NCI-H2196 (cell line): Measurements from ENCODE around the gene ZNF397.

ENCODE experiments used
- DNase-seq: peaks from one replicate; lab custom pipeline; 2025; ENCODE audit not compliant: unreplicated experiment; lab: John Stamatoyannopoulos, UW

ZNF397 gene

DNA sequence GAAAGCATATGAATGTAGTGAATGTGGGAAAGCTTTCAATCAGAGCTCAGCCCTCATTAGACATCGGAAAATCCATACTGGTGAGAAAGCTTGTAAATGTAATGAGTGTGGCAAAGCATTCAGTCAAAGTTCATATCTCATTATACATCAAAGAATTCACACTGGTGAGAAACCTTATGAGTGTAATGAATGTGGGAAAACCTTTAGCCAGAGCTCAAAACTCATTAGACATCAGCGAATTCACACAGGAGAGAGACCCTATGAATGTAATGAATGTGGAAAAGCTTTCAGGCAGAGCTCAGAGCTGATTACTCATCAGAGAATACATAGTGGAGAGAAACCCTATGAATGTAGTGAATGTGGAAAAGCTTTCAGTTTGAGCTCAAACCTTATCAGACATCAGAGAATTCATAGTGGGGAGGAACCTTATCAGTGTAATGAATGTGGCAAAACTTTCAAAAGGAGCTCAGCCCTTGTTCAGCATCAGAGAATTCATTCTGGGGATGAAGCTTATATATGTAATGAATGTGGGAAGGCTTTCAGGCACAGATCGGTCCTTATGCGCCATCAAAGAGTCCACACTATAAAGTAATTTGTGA, 5.0 kb downstream of the ZNF397 start:
- DNase-seq: no peak

DNA sequence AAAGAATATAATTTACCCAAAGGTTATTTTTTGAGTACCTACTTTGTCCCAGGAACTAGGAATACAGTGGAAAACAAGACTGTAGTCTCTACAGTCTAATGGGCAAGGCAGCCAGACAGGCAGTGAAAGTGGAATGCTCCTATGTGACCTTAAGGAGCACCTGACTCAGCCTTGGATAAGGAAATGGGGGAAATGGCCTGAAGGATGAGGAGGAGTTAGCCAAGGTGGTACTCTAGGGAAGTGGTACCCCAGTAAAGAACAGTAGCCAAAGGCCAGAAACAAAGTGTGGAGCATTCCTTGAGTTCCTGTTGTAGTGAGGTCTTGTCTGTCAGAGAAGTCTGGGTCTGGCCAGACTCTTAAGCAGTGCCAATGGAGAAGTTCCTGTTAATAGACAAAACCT, 6.0 kb downstream of the ZNF397 start:
- DNase-seq: no peak

DNA sequence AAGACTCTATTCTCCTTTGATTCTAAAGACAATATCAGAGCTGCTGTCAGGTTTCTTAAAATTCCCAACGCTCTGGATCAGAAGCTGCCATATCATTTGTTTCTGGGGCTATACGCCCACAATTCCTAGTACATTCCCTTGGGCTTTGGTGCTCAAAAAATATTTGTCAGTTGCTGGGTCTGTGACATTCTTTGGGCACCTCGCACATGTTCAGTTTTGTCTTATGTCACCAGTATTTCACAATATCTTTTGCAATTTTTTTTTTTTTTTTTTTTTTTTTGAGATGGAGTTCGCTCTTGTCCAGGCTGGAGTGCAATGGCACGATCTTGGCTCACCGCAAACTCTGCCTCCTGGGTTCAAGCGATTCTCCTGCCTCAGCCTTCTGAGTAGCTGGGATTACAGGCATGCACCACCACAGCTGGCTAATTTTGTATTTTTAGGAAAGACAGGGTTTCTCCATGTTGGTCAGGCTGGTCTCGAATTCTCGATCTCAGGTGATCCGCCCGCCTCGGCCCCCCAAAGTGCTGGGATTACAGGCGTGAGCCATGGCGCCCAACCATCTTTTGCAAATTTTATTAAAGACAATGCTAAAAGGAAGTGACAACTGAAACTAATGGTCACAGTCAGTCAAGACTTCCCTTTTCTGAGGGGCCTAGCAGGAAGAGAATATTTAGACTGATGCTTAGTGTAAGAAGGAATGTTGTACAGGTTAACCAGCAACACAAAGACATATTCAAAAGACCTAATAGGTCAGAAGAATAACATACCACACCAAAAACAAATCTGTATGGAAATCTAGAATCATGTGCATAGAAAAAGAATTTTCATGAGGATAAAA, 6.8 kb downstream of the ZNF397 start:
- DNase-seq: no peak

DNA sequence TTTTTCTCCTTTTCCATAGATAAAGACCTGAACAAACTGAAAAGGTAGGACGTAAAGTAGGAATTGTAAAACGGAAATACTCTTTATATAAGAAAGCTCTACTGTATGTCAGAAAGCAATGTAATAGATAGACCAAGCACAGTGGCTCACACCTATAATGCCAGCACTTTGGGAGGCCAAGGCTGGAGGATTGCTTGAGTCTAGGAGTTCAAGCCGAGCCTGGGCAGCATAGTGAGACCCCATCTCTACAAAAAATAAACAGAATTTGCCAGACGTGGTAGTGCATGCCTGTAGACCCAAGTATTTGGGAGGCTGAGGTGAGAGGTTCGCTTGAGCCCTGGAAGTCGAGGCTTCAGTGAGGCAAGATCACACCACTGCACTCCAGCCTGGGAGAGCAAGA, 7.6 kb downstream of the ZNF397 start:
- DNase-seq: no peak

DNA sequence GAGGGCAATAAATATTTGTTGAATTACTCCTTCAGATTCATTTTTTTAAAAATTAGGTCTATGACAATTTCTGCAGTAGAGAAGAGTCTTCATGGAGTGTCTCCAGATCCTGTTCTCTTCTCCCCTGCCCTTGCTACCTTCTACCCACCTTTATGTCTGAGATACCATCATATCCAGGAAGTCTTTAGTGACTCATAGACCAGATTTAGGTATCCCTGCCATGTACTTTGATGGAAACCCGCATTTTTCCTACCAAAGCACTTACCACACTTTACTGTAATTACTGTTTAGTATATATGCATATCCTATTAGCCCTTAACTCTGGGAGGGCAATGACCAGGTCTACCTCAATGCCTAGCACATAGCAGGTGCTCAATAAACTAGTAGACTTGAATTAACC, 11.6 kb downstream of the ZNF397 start:
- no peak for DNase-seq

DNA sequence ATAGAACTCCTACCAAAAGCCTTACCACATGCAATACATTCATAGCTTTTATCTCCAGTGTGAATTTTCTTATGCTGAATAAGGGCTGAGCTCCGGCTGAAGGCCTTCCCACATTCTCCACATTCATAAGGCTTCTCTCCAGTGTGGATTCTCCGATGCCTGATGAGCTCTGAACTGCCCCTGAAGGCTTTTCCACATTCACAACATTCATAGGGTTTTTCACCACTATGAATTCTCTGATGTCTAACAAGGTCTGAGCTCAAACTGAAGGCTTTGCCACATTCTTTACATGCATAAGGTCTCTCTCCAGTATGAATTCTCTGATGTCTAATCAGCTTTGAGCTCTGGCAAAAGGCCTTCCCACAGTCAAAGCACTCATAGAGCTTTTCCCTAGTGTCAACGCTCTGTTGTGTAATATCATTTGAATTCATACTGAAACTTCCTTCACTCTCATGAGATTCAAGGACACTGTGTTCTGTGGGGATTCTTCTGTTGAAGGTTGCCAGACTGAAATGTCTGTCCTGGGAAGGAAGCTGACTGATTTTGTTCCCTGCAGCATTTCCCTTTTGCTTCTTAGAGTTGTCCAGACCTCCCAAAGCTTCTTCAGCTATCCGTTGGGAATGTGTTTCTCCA, 12.9 kb downstream of the ZNF397 start:
- DNase-seq: no peak

DNA sequence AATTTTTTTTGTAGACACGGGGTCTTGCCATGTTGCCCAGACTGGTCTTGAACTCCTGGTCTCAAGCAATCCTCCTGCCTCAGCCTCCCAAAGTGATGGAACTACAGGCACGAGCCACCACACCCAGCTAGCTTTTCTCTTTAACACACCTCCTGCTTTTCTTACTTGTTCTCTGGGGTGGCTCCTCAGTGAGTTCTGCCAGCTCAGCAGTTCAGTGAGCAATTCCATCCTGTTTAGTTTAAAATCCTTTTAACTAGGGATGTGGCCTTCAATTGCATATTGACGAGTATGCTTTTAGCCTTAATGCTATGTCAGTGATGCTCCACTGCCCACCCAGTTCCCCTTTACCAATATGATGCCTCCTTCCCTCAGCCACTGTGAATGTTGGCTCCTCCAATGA, 16.1 kb downstream of the ZNF397 start:
- DNase-seq: no peak

DNA sequence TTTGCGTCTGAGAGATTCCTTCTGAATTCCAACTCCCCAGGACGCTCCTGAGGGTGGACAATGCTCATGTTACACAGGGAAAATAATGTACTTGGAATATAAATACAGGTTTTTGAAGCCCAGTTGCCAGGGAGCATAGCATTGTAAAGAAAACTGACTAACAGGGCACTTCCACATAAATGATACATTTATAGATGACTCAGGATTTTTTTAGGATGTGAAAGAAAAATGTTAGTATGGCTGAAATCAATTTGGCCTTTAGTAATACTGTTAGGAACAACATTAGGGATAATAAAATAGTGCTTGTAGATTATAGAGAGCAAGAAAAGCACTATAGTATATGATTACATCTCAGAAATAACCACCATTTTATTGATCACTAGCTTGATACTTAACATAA, 23.6 kb downstream of the ZNF397 start:
- no peak for DNase-seq

DNA sequence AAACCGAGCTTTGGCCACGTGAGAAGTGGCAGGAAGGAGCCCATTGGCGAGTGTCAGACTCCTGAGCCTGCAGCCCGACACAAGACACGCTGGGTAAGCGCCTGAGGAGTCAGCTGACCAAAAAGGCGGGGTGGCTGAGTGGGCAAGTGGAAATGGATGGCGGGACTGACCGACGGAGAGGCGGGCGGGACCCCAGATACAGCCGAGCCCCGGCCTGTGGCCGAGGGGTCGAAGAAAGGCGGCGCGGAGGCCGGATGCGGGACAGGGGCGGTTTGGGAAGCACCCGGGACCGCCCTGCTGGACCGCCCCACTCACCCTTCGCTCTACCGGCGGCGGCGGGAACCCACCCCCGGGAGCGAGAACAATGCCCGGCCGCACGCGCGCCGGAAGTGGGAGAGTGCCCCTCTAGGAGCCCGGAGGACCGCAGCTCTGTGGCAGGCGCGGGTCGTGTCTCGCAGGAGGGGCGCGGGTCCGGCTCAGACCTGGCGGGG, 26.4 kb downstream of the ZNF397 start:
- no peak for DNase-seq

DNA sequence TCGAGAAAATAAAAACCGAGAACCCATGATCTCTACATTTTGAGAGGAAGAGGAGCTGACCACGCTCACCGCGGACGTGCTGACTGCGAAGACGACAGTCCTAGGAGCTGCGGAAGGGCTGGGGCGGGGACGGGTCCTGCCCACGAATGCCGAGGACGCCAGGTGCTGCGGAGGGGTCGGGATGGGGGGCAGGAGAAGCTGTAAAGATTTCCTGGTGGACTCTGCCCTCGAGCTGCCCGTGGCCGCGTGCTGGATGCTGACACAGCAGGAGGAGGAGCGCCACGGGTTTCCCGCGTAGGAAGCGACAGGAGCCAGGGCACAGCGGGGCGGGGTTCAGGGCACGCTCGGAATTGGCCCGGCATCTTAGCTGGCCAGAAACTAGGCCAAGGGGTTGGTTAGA, 27.0 kb downstream of the ZNF397 start:
- no peak for DNase-seq

DNA sequence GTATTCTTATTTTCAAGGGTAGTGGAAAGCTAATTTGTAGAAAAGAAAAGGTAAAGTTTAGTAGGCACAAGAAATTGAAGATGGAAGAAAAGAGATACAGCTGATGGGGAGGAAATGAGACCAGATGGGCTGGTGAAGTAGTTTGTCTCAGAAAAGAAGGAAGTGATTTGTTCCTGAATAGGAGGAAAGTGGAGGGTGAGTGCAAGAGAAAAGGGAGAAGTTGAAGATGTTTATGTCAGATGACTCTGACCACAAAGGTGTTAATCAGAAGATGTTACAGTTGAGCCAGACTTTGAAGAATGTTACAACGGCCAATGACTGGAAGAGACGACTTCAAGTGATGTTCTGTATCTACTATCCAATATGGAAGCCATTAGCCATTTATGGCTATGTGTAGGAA, 28.0 kb downstream of the ZNF397 start:
- no peak for DNase-seq

DNA sequence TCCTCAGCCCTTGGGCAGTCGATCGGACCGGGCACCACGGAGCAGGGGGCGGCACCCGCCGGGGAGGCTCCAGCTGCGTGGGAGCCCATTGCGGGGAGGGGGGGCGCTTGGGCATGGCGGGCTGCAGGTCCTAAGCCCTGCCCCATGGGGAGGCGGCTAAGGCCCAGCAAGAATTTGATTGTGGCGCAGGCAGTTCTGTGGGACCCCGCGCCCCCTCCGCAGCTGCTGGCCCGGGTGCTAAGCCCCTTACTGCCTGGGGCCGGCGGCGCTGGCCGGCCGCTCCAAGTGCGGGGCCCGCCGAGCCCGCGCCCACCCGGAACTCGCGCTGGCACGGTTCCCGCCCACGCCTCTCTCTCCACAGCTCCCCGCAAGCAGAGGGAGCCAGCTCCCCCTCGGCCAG, 30.8 kb downstream of the ZNF397 start:
- no peak for DNase-seq

DNA sequence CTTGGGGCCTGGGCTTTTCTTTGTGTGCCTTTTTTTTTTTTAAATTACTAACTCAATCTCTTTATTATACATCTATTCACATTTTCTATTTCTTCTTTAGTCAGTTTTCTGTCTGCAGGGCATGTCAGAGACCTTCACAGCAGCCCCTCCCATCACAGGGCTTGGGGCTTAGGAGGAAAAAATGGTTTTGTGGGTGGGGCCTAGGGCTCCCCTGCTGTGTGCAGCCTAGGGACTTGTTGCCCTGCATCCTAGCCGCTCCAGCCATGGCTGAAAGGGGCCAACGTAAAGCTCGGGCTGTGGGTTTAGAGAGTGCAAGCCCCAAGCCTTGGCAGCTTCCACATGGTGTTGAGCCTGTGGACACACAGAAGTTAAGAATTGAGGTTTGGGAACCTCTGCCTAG, 35.4 kb downstream of the ZNF397 start:
- DNase-seq: no peak

DNA sequence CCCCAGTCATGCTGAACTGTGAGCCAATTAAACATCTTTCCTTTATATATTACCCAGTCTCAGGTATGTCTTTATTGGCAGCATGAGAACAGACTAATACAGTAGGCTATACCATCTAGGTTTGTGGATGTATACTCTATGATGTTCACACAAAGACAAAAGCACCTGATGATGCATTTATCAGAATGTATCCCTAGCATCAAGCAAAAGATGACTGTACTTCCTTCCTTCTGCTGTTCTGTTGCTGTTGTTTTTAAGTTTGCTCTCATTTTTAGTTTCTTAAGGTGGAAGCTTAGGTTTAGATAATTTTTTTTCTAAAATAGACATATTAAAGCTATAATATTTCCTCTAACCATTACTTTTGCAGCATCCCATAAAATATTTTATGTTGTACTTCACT, 36.8 kb downstream of the ZNF397 start:
- DNase-seq: no peak

DNA sequence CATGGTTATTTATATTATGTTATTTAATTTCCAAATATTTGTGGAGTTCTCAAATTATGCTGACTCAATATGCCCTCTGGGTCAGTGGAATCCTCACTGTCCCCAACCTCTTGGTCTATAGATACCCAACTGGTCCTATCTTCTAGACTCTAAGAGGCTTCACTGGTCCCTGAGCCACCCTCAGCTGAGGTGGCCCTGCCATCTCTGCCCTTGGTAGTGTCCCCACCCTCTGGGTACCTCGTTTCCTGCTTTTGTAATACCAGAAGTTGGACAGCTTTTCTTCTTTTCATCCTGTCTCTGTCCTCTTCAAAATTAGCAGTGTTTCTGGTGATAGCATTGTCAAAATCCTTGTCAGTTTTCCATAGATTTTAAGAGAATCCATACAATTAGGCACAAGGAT, 37.3 kb downstream of the ZNF397 start:
- DNase-seq: no peak

DNA sequence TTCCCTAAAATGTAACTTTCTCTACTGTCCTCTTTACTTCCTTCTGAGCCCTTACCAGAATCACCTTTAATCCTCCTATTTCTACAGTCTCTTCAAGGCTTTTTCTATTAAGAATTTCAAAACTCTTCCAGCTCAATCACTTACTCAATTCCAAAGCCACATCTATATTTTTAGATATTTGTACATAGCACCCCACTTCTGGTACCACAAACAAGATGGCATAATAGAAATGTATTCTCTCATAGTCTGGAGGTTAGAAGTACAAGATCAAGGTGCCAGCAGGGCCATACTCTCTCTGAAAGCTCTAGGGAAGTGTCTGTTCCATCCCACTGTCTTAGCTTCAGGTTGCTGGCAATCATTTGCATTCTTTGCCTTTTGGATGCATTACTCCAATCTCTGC, 38.1 kb downstream of the ZNF397 start:
- no peak for DNase-seq

DNA sequence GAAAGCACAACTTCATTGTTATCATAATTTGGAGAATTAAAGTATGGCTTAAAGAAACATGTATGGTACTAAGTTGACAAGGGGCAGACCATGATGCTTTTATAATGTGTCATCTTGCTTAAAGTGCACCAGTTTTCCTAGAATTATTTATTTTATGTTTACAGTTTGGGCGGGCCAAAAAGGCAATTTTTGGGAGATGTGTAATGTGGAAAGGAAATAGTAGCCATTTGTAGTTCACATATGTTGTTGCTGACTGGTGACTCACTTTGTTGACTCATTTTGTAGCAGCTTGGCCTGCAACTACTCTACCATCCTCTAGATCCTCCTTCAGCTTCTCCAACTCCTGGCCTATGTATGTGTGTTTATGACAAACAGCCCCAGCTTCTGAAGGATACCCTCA, 41.5 kb downstream of the ZNF397 start:
- no peak for DNase-seq

DNA sequence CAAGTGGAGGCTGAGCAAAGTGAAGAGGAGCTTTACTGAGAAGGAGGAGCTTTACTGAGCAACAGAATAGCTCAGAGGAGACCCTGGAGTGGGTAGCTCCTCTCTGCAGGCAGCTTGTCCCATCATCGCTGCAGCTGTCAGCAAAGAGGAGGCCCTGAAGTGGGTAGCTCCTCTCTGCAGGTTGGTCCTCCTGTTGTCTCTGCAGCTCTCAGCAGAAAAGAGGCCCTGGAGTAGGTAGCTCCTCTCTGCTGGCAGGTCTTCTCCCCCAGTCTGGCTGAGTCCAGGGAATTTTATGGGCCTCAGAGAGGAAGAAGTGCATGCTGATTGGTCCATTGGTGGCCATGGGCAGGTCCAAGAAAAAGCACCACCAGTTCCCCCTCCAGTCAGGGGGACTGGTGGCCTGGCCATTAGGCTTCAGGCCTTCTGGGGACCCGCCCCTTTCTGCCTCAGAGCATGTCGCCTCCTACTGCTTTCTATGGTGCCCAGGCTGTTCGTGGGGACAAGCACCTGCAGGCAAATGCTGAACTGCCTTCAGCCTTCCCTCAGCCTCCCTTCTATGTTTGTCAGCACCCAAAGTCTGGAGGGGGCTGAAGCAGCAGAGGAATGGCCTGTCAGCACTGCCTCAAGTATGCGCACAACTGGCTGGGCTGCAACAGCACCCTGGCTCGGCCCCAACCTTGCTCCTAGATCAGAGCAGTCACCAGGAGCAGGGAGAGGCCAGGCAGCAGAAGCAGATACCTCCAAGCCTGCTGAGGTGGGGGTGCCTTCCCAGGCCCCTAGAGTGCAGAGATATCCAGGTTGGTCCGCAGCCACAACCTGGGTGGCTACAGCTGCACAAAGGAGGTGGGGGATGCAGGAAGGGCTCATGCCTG, 43.3 kb downstream of the ZNF397 start:
- no peak for DNase-seq

DNA sequence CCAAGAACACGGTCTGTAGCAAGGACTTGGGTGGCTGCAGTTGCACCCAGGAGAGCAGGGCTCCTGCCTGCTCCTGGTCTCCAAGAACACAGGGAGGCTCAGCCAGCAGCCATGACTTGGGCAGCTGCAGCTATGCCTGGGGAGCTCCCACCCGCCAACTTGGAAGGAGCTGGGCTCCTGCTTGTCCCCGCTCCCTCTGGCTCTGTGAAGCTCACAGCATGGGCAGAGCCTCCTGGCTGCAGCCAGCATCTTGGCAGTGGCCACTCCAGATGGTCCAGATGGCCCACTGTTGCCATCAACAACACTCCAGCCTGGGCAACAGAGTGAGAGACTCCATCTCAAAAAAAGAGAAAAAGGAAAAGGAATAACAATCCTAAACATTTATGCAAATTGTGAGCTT, 44.0 kb downstream of the ZNF397 start:
- DNase-seq: no peak

DNA sequence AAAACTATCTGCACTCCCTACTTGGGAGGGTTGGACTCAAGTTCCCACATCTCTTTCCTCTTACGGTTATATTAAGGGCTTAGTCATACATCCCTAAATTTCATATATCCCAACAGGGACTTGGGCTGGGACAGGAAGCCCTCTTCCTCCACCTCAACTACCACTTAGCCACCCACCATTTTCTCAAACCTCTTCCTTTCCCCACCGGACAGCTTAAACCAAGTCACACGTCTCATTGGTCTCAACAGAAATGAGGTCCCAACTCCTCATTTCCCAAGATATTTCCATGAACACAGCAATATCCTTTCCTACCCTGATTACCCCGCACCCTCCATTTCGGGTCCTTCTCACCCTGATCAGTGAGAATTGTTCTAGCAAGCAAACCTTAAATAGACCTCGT, 48.5 kb downstream of the ZNF397 start:
- DNase-seq: no peak

DNA sequence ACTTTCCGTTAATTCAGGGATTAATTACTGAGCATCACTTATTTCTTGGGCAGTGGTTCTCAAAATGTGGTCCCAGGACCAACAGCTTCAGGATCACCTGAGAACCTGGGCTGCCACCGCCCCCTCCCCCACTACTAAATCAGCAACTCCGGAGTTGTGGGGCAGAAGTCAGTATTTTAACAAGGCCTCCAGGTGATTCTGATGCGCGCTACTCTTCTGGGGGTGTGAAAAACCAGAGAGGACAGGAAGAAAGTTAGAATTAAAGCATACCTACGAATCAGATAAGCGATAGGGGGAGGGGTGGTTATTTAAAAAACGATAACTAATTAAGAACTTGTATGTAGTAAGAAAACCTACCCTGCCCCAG, 48.9 kb downstream of the ZNF397 start:
- no peak for DNase-seq
